Ovary (tissue), 10 donors: ENCODE results near the gene PDX1. TPM values are rescaled to one million over a fixed set of nuclear protein-coding genes. Genes with fewer than 3 reads are reported as not detected.
A peak's percentile ranks its signal among the peaks of the same experiment; 100 is the strongest.

Source experiments
- DNase-seq, 5 donors: peaks; one replicate each; pipeline ENCODE4 v3.0.0-alpha.2; 2019 to 2020
- H3K27ac ChIP-seq, 2 donors: fragments of 200-600 bp; one replicate each; pipeline versions ENCODE4 v1.5.1 to v1.8.0; 2019 to 2022
- H3K27me3 ChIP-seq: fragments of 200-600 bp; one replicate; pipeline ENCODE4 v1.8.0; 2022
- H3K36me3 ChIP-seq: fragments of 200-600 bp; sonication (generic); one replicate; pipeline ENCODE4 v1.5.1; 2019
- H3K4me1 ChIP-seq: one replicate; pipeline ENCODE4 v1.8.1; 2013; ENCODE audit warnings: mild to moderate bottlenecking, moderate library complexity; ENCODE audit not compliant: insufficient read depth
- H3K4me3 ChIP-seq: fragments of 200-600 bp; sonication (generic); one replicate; pipeline ENCODE4 v1.5.1; 2017
- H3K9me3 ChIP-seq, 2 donors: fragments of 200-600 bp in 1 of 2; sonication (generic) in 1 of 2; one replicate each; pipeline versions ENCODE4 v1.5.1 to v1.8.1; 2013 to 2019; ENCODE audit warnings: mild to moderate bottlenecking in 1 of 2, moderate library complexity in 1 of 2
- EP300 ChIP-seq: sonication (generic); formaldehyde crosslinking; IDR thresholded peaks from one replicate; pipeline ENCODE4 v1.6.1; 2017; ENCODE audit warnings: antibody characterized with exemption
- POLR2A ChIP-seq: fragments of 450-650 bp; IDR thresholded peaks from one replicate; pipeline ENCODE4 v1.6.1; 2017; ENCODE audit warnings: antibody characterized with exemption, mild to moderate bottlenecking, moderate library complexity
- WGBS, 3 donors: extraction: QIAGEN DNeasy Blood & Tissue Kit in 1 of 3; methylation state at CpG; one replicate each; pipeline versions ENCODE4 v1.1.5 to v1.1.7; 2013 to 2017; 5-methylcytosine and 5-hydroxymethylcytosine counted together
- intact Hi-C, 4 donors: fragments of 100-400 bp; cut with DNase I; formaldehyde crosslinking; loops; one replicate each; pipeline versions ENCODE4 v1.11.0 to v1.15.1; 2022 to 2023
- long read RNA-seq, 3 donors: library from polyadenylated mRNA in 2 of 3; unstranded in 2 of 3; transcript quantifications; one replicate each; pipeline ENCODE4 v2.0.0 and lab custom pipeline, GENCODE V29; 2021 to 2026
- polyA plus RNA-seq, 2 donors: library from polyadenylated mRNA; stranded (reverse); fragments of 200-250 nt in 1 of 2; fragments of 350-450 nt in 1 of 2; fragmentation: Illumina TruSeq in 1 of 2; extraction: RNeasy Lipid Tissue Mini Kit (QIAGEN cat#74804) in 1 of 2; gene quantifications; one replicate each; pipeline ENCODE4 v1.2.3, GENCODE V29; 2013 to 2014
- total RNA-seq, 7 donors: library from RNA; depleted of rRNA in 2 of 7; stranded (reverse); fragments of >200 nt in 2 of 7; fragmentation: NEBNext Ultra II Directional in 3 of 7; extraction: Animal tissue kit (Norgen Biotek cat#: 25700) in 3 of 7; gene quantifications; one replicate each; pipeline versions ENCODE4 v1.1.0 to v1.2.4, GENCODE V29; 2016 to 2023
- TF ChIP-seq, protein P1 (sequence below), 3 donors: fragments of 450-650 bp in 2 of 3; fragments of 200-600 bp in 1 of 3; IDR thresholded peaks; one replicate each; pipeline versions ENCODE4 v1.5.1 to v1.8.0; 2016 to 2022; ENCODE audit warnings: antibody characterized with exemption in 3 of 3, mild to moderate bottlenecking in 1 of 3
- donor health status: DM: no; HTN: no; CAD: no; lungs with moderate emphysema.
- donor health status: DM: no; HTN: no; CAD: no.
- donor health status: Bipolar disorder and iron deficiency.
- donor health status: DM: yes; HTN: yes; CAD: no.
- donor health status: DM: no; HTN: no; CAD: no.
- donor health status: DM: yes; HTN: yes; CAD: no.

The PDX1 gene
- total RNA-seq (not detected), polyA plus RNA-seq (not detected)
- long read RNA-seq, donor 1 = 0 reads
- long read RNA-seq, donor 2 = 0 reads
- long read RNA-seq, donor 3 = 0 reads

DNA sequence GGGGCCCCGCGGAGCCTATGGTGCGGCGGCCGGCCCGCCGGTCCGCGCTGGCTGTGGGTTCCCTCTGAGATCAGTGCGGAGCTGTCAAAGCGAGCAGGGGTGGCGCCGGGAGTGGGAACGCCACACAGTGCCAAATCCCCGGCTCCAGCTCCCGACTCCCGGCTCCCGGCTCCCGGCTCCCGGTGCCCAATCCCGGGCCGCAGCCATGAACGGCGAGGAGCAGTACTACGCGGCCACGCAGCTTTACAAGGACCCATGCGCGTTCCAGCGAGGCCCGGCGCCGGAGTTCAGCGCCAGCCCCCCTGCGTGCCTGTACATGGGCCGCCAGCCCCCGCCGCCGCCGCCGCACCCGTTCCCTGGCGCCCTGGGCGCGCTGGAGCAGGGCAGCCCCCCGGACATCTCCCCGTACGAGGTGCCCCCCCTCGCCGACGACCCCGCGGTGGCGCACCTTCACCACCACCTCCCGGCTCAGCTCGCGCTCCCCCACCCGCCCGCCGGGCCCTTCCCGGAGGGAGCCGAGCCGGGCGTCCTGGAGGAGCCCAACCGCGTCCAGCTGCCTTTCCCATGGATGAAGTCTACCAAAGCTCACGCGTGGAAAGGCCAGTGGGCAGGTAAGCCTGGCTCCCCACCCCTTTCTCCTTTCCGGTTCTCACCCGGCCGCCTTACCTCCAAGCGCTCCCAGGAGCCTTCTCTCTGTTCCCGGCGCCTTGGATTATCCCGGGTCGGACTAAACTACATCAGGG is at the start of gene PDX1:
Gene PDX1 (plus strand): TSS at position 67 of the 743 bp plus-strand sequence. CDS start 139 bp downstream, at position 206.
- no peaks in the 10 kb centered on the region for H3K36me3 ChIP-seq
- no peak for TF ChIP-seq POLR2A
- TF ChIP-seq, protein P1, sequence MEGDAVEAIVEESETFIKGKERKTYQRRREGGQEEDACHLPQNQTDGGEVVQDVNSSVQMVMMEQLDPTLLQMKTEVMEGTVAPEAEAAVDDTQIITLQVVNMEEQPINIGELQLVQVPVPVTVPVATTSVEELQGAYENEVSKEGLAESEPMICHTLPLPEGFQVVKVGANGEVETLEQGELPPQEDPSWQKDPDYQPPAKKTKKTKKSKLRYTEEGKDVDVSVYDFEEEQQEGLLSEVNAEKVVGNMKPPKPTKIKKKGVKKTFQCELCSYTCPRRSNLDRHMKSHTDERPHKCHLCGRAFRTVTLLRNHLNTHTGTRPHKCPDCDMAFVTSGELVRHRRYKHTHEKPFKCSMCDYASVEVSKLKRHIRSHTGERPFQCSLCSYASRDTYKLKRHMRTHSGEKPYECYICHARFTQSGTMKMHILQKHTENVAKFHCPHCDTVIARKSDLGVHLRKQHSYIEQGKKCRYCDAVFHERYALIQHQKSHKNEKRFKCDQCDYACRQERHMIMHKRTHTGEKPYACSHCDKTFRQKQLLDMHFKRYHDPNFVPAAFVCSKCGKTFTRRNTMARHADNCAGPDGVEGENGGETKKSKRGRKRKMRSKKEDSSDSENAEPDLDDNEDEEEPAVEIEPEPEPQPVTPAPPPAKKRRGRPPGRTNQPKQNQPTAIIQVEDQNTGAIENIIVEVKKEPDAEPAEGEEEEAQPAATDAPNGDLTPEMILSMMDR (IDR thresholded peaks at IDR 0.05) = no peak
- TF ChIP-seq EP300 = no peak
- H3K9me3 ChIP-seq = no peaks in the 10 kb centered on the region
- intact Hi-C loops = no loop called here
- WGBS, 3 donors = 1 to 4% (median 2%) methylated on average over 45 to 76 of the region's 76 CpGs
- H3K4me1 ChIP-seq = peaks cover 1% of the 10 kb centered on the region
- no peak within 1 kb of the TSS for H3K27ac ChIP-seq
- peak within 1 kb of the TSS; percentile 20 for H3K4me3 ChIP-seq
- no peak for DNase-seq
- H3K27me3 ChIP-seq = peaks cover 4% of the 10 kb centered on the region

DNA sequence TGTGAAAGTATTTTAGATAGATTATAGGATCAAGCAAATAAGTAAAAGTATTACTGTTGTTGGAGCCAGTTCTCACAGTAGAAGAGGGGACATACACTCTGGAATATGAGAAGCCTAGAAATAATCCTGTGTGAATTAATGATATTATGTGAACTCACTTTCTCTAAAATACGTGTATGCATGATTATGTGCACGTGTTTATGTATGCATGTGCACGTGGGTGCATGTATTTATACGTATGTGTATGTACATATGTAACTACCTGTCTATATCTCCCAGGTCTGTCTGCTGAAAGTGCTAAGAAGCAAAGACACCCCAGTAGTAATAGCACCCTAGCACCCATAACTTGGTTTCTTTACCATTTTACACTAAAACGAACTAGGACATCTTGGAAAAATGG is 41.5 kb upstream of the PDX1 start:
- intact Hi-C loops = no loop called here
- no peak for DNase-seq
- Histone ChIP-seq H3K27me3 (no peaks in the 10 kb centered on the region), H3K4me3 (no peak overlapping the region), H3K36me3 (no peaks in the 10 kb centered on the region), H3K9me3 (no peaks in the 10 kb centered on the region), H3K4me1 (no peaks in the 10 kb centered on the region), H3K27ac (no peak overlapping the region)
- TF ChIP-seq POLR2A (no peak), EP300 (no peak)
- TF ChIP-seq, protein P1 (IDR thresholded peaks at IDR 0.05) = no peak
- WGBS, 3 donors = 83 to 85% (median 84%) methylated on average over 5 of the region's 5 CpGs

DNA sequence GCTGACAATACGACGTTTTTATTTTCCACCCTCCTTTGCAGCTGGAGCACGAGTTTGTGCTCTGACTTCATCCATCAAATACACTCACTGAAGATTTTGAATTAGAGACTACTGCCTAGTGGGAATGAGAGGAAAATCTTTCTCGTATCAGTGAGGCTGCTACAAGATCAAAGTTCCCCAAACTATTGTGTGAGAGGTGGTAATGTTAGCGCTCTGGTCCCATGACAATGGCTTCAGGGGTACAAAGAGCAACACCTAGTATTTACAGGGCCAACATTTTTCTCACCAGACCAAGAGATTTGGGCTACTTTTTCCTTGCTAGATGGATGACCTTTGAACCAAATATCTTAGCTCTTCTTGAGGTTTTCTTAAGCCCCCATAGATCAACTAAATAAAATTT is 30.3 kb upstream of the PDX1 start:
- no peak for TF ChIP-seq EP300
- TF ChIP-seq, protein P1 (IDR thresholded peaks at IDR 0.05) = no peak
- TF ChIP-seq POLR2A = no peak
- H3K27ac ChIP-seq = no peak overlapping the region
- H3K9me3 ChIP-seq = no peaks in the 10 kb centered on the region
- intact Hi-C loops = no loop called here
- no peak overlapping the region for H3K4me3 ChIP-seq
- H3K36me3 ChIP-seq = no peaks in the 10 kb centered on the region
- H3K27me3 ChIP-seq = no peaks in the 10 kb centered on the region
- 19 to 25% (median 24%) methylated on average over 5 of the region's 5 CpGs for WGBS, 3 donors
- H3K4me1 ChIP-seq = no peaks in the 10 kb centered on the region
- no peak for DNase-seq

DNA sequence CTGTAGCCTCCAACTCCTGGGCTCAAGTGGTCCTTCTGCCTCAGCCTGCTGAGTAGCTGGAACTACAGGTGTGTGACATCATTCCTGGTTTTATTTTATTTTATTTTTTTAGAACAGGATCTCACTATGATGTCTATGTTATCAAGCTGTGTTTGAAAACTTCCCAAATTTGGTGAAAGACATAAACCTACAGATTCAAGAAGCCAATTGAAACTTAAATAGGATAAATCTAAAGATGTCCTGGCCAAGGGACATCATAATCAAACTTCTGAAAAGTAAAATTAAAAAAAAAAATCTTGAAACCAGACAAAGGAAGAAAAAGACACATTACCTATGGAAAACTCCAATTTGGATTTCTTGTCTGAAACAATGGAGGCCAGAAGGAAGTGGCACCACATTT is 23.1 kb upstream of the PDX1 start:
- intact Hi-C loops = no loop called here
- Histone ChIP-seq H3K27ac (no peak overlapping the region), H3K4me1 (no peaks in the 10 kb centered on the region), H3K4me3 (no peak overlapping the region), H3K9me3 (no peaks in the 10 kb centered on the region), H3K36me3 (no peaks in the 10 kb centered on the region), H3K27me3 (no peaks in the 10 kb centered on the region)
- TF ChIP-seq POLR2A (no peak), EP300 (no peak)
- TF ChIP-seq, protein P1 (IDR thresholded peaks at IDR 0.05) = no peak
- DNase-seq = no peak
